Mesenchymal stem cell (in vitro differentiated cells and primary cell): Measurements from ENCODE around the gene GRM1.

Experiments
- DNase-seq: peaks from one replicate; pipeline ENCODE4 v3.0.0-alpha.2; 2013
- H2AFZ ChIP-seq: one replicate; pipeline ENCODE4 v1.6.1; 2013; ENCODE audit warnings: low read depth, mild to moderate bottlenecking, control low read depth, inconsistent platforms, low read length, moderate library complexity
- H2AK5ac ChIP-seq: 2 replicates; pipeline ENCODE4 v1.6.1; 2013; ENCODE audit warnings: low read length, moderate library complexity, mild to moderate bottlenecking, inconsistent platforms; ENCODE audit not compliant: severe bottlenecking
- H2BK120ac ChIP-seq: one replicate; pipeline ENCODE4 v1.6.1; 2013; ENCODE audit warnings: low read depth, mild to moderate bottlenecking, inconsistent platforms, low read length, moderate library complexity
- H2BK12ac ChIP-seq, 2 experiments: one replicate each; pipeline ENCODE4 v1.6.1; 2013; ENCODE audit warnings: inconsistent platforms in 2 of 2, low read length in 2 of 2, mild to moderate bottlenecking in 2 of 2, moderate library complexity in 2 of 2, control low read depth in 1 of 2
- H2BK15ac ChIP-seq: one replicate; pipeline ENCODE4 v1.6.1; 2013; ENCODE audit warnings: mild to moderate bottlenecking, low read depth, inconsistent platforms; ENCODE audit not compliant: poor library complexity, severe bottlenecking
- H2BK5ac ChIP-seq: 2 replicates; pipeline ENCODE4 v1.6.1; 2013; ENCODE audit warnings: low read depth, mild to moderate bottlenecking, low read length, control low read depth, inconsistent platforms; ENCODE audit not compliant: poor library complexity, severe bottlenecking
- H3K14ac ChIP-seq, 2 experiments: one replicate each; pipeline ENCODE4 v1.6.1; 2013; ENCODE audit warnings: inconsistent platforms in 2 of 2, low read length in 2 of 2, control low read depth in 1 of 2, mild to moderate bottlenecking in 1 of 2, moderate library complexity in 1 of 2
- H3K18ac ChIP-seq, 2 experiments: one replicate each; pipeline ENCODE4 v1.6.1; 2013; ENCODE audit warnings: inconsistent platforms in 2 of 2, low read length in 2 of 2, control low read depth in 1 of 2, low read depth in 1 of 2, mild to moderate bottlenecking in 1 of 2
- H3K23ac ChIP-seq, 2 experiments: one replicate each; pipeline ENCODE4 v1.6.1; 2013; ENCODE audit warnings: inconsistent platforms in 2 of 2, low read length in 2 of 2, mild to moderate bottlenecking in 2 of 2, moderate library complexity in 2 of 2, control low read depth in 1 of 2
- H3K27ac ChIP-seq: 2 replicates; pipeline ENCODE4 v1.5.1; 2013; ENCODE audit warnings: mild to moderate bottlenecking, moderate library complexity, low read length, control low read depth, inconsistent platforms; ENCODE audit not compliant: poor library complexity, severe bottlenecking
- H3K27me3 ChIP-seq, 2 experiments: 2 replicates each; pipeline versions ENCODE4 v1.6.1 to v1.7.0; 2013; ENCODE audit warnings: low read length in 2 of 2, mild to moderate bottlenecking in 2 of 2, moderate library complexity in 2 of 2, control low read depth in 1 of 2, inconsistent platforms in 1 of 2; ENCODE audit not compliant: control insufficient read depth in 1 of 2, insufficient read depth in 1 of 2
- H3K36me3 ChIP-seq, 2 experiments: 2 replicates each; pipeline versions ENCODE4 v1.6.1 to v1.7.0; 2013; ENCODE audit warnings: low read length in 2 of 2, control low read depth in 1 of 2, inconsistent platforms in 1 of 2, low read depth in 1 of 2, mild to moderate bottlenecking in 1 of 2; ENCODE audit not compliant: insufficient read depth in 2 of 2, control insufficient read depth in 1 of 2
- H3K4ac ChIP-seq, 2 experiments: one replicate each; pipeline ENCODE4 v1.6.1; 2013; ENCODE audit warnings: inconsistent platforms in 2 of 2, low read length in 2 of 2, mild to moderate bottlenecking in 2 of 2, moderate library complexity in 2 of 2, control low read depth in 1 of 2, low read depth in 1 of 2
- H3K4me1 ChIP-seq: 2 replicates; pipeline ENCODE4 v1.6.1; 2013; ENCODE audit warnings: low read depth, low read length, control low read depth; ENCODE audit not compliant: control insufficient read depth, insufficient read depth
- H3K4me2 ChIP-seq: 2 replicates; pipeline ENCODE4 v1.6.1; 2013; ENCODE audit warnings: low read length, mild to moderate bottlenecking, inconsistent platforms; ENCODE audit not compliant: poor library complexity, severe bottlenecking
- H3K4me3 ChIP-seq, 2 experiments: 2 replicates each; pipeline versions ENCODE4 v1.5.1 to v1.7.0; 2013; ENCODE audit warnings: low read length in 2 of 2, mild to moderate bottlenecking in 2 of 2, control low read depth in 1 of 2, low read depth in 1 of 2; ENCODE audit not compliant: insufficient read depth in 1 of 2
- H3K79me1 ChIP-seq: replicated peaks from 2 replicates; pipeline ENCODE4 v1.6.1; 2013; ENCODE audit warnings: mild to moderate bottlenecking, control low read depth, low read length, inconsistent platforms; ENCODE audit not compliant: poor library complexity, severe bottlenecking
- H3K9ac ChIP-seq: 2 replicates; pipeline ENCODE4 v1.7.0; 2013; ENCODE audit warnings: mild to moderate bottlenecking, low read length, moderate library complexity
- H3K9me3 ChIP-seq: 2 replicates; pipeline ENCODE4 v1.7.0; 2013; ENCODE audit warnings: mild to moderate bottlenecking, low read length; ENCODE audit not compliant: control insufficient read depth
- H4K8ac ChIP-seq: one replicate; pipeline ENCODE4 v1.6.1; 2013; ENCODE audit warnings: inconsistent platforms, mild to moderate bottlenecking, low read length, moderate library complexity
- H4K91ac ChIP-seq: one replicate; pipeline ENCODE4 v1.6.1; 2013; ENCODE audit warnings: mild to moderate bottlenecking, low read length, inconsistent platforms
- WGBS: methylation state at CpG from one replicate; pipeline ENCODE4 v1.1.7; 2013; ENCODE audit warnings: mixed read lengths; 5-methylcytosine and 5-hydroxymethylcytosine counted together

Gene GRM1

DNA sequence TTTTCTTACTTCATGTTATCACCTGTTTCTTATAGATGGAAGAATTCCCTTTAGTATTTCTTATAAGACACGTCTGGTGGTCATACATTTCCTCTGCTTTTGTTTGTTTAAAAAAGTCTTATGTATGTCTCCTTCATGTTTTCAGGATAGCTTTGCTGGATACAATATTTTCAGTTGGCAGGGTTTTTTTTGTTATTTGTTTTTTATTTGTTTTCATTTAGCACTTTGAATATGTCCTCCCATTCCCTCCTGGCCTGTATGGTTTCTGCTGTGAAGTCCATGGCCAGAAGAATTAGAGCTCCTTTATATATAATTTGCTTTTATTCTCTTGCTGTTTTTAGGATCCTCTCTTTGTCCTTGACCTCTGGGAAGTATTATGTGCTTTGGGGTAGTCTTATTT, 432.1 kb downstream of the GRM1 start:
- WGBS: 60% methylated on average over 1 of the region's 1 CpG
- H3K4me1 ChIP-seq: no peaks in the 10 kb centered on the region
- no peak overlapping the region for H2AK5ac ChIP-seq

DNA sequence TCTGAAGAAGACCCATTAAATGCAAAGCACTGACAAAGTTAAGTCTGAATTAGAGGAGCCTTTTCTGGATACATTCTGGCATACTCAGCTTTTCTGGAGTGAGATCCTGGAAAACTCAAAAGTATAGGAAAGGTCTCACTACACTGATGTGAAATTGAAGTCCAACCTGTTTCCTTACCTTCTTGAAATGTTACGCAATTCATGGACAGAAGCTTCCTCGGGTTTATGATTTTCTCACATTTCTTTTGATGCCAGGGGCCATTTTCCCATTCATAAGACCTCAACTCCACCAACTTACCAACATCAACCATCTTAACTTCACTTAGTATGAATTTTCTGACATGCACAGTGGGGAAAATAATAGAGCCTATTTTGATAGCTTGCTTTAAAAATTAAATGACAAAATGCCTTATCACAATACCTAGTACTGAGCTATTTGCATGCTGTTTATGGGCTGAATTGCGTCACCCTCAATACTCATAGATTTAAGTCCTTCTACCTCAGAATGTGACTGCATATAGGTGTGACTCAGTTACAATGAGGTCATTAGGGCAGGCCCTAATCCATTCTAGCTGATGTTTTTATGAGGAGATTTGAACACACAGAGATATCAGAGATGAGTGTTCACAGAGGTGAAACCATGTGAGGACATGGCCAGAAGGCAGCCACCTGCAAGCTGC, 441.4 kb downstream of the GRM1 start:
- H3K27me3 ChIP-seq: no peaks in the 10 kb centered on the region
- H3K9me3 ChIP-seq: peaks cover 4% of the 10 kb centered on the region
- no peak overlapping the region for H3K4ac ChIP-seq
- no peak overlapping the region for H3K18ac ChIP-seq
- no peak overlapping the region for H4K8ac ChIP-seq
- no peak overlapping the region for H3K23ac ChIP-seq
- no peaks in the 10 kb centered on the region for H3K4me1 ChIP-seq
- 82% methylated on average over 2 of the region's 3 CpGs for WGBS
- H2BK120ac ChIP-seq: no peak overlapping the region
- H2AK5ac ChIP-seq: no peak overlapping the region
- H2BK15ac ChIP-seq: no peak overlapping the region
- H3K36me3 ChIP-seq: no peaks in the 10 kb centered on the region
- H2BK5ac ChIP-seq: no peak overlapping the region
- H3K27ac ChIP-seq: no peak overlapping the region
- H3K4me3 ChIP-seq: no peak overlapping the region
- no peak overlapping the region for H3K4me2 ChIP-seq
- no peak overlapping the region for H3K9ac ChIP-seq
- no peak overlapping the region for H4K91ac ChIP-seq
- no peak overlapping the region for H2BK12ac ChIP-seq
- no peak overlapping the region for H2AFZ ChIP-seq
- no peak overlapping the region for H3K14ac ChIP-seq
- no peaks in the 10 kb centered on the region for H3K79me1 ChIP-seq
- DNase-seq: no peak

More for the DNA sequence above, 432.1 kb downstream of the GRM1 start:
- Histone ChIP-seq H3K27me3 (no peaks in the 10 kb centered on the region), H3K23ac (no peak overlapping the region), H2BK12ac (no peak overlapping the region), H3K4ac (no peak overlapping the region), H3K9ac (no peak overlapping the region), H3K14ac (no peak overlapping the region), H2BK5ac (no peak overlapping the region), H2BK15ac (no peak overlapping the region), H2BK120ac (no peak overlapping the region), H2AFZ (no peak overlapping the region), H3K79me1 (no peaks in the 10 kb centered on the region), H3K9me3 (peaks cover 41% of the 10 kb centered on the region), H3K18ac (no peak overlapping the region), H3K4me3 (no peak overlapping the region), H3K27ac (no peak overlapping the region), H4K91ac (no peak overlapping the region), H3K4me2 (no peak overlapping the region), H4K8ac (no peak overlapping the region), H3K36me3 (no peaks in the 10 kb centered on the region)
- DNase-seq: no peak

DNA sequence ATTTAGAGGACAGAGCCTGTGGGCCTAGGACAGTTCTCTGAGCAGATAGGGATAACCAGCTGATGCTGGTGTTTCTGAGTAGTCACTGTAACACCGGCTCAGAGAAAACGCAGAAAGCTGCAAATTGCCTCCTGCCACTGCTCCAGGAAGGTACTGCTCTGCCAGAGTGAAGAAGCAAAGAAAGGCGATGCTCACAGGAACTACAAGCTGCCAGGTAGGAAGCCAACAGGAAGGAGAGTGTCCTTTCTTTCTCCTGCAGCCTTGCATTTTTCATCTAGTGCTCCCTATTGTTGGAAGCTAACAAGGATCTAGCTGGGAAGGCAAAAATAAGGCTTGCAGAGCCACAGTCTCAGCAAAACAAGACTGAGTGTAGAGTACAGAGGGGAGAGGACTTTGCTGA, 444.1 kb downstream of the GRM1 start:
- no peak overlapping the region for H3K14ac ChIP-seq
- no peak overlapping the region for H3K9ac ChIP-seq
- no peak overlapping the region for H3K4me3 ChIP-seq
- no peak overlapping the region for H3K4me2 ChIP-seq
- H3K9me3 ChIP-seq: peaks cover 4% of the 10 kb centered on the region
- no peaks in the 10 kb centered on the region for H3K27me3 ChIP-seq
- no peak overlapping the region for H2BK5ac ChIP-seq
- no peaks in the 10 kb centered on the region for H3K79me1 ChIP-seq
- no peak overlapping the region for H2AK5ac ChIP-seq
- no peak overlapping the region for H2BK12ac ChIP-seq
- H2BK120ac ChIP-seq: no peak overlapping the region
- no peak overlapping the region for H3K4ac ChIP-seq
- H3K23ac ChIP-seq: no peak overlapping the region
- no peak overlapping the region for H3K18ac ChIP-seq
- H2BK15ac ChIP-seq: no peak overlapping the region
- H4K8ac ChIP-seq: no peak overlapping the region
- H2AFZ ChIP-seq: no peak overlapping the region
- 69% methylated on average over 3 of the region's 3 CpGs for WGBS
- no peaks in the 10 kb centered on the region for H3K4me1 ChIP-seq
- no peaks in the 10 kb centered on the region for H3K36me3 ChIP-seq
- DNase-seq: no peak
- no peak overlapping the region for H4K91ac ChIP-seq
- H3K27ac ChIP-seq: no peak overlapping the region

DNA sequence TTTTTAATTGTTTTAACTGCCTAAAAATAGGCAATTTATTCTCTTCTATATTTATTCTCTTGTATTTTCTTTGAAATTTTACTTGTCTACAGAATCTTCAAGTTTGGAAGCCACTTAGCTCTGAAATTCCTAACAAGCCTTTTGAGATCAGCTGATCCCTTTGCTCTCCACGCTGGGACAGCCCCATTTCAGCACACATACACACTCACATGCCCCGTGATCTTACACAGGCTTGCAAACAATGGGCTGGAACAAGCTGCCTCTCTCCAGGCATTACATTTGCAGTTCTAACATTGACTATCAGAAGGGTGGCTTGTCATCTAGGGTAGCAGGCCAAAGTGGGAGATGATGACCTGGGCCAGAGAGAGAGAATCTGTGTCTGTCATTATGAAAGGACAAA, 452.7 kb downstream of the GRM1 start:
- Histone ChIP-seq H4K91ac (no peak overlapping the region), H2BK5ac (no peak overlapping the region), H3K14ac (no peak overlapping the region), H2BK12ac (no peak overlapping the region), H3K27ac (no peak overlapping the region), H3K4me1 (no peaks in the 10 kb centered on the region), H3K9me3 (peaks cover 13% of the 10 kb centered on the region), H2BK120ac (no peak overlapping the region), H4K8ac (no peak overlapping the region), H3K36me3 (no peaks in the 10 kb centered on the region), H3K4me2 (no peak overlapping the region), H3K4me3 (no peak overlapping the region), H2AFZ (no peak overlapping the region), H3K9ac (no peak overlapping the region), H2BK15ac (no peak overlapping the region), H3K23ac (no peak overlapping the region), H3K79me1 (no peaks in the 10 kb centered on the region), H3K27me3 (no peaks in the 10 kb centered on the region), H3K4ac (no peak overlapping the region), H3K18ac (no peak overlapping the region), H2AK5ac (no peak overlapping the region)
- DNase-seq: no peak
- 50% methylated on average over 1 of the region's 2 CpGs for whole genome bisulfite sequencing
